Measurements from ENCODE around the gene TNS1.

- no peak for TF ChIP-seq EZH2 (IDR thresholded peaks at IDR 0.05; ENCODE audit: insufficient read depth, poor library complexity, severe bottlenecking)
- no peak for TF ChIP-seq EZH2phosphoT487 (IDR thresholded peaks at IDR 0.05; ENCODE audit: insufficient read depth, low read depth)
Measured at GRCh38 chr2:217947383-217948350, 55.1 kb downstream of the TNS1 start.

All from GM23248 (cell line).